Activated CD4-positive, alpha-beta T cell treated with anti-CD3 and anti-CD28 coated beads, Interleukin-2, amount 50 U/mL, for 48 hours (primary cell): ENCODE data around the gene NRDC.
"Not testable (repeated sequence)": the region's sequence is repeated elsewhere in the genome, so short reads cannot be mapped to it uniquely, and the experiment has no call there.

Experiments used
- DNase-seq, 2 experiments: peaks; one replicate each; pipeline ENCODE4 v3.0.0-alpha.2; 2020

The NRDC gene

DNA sequence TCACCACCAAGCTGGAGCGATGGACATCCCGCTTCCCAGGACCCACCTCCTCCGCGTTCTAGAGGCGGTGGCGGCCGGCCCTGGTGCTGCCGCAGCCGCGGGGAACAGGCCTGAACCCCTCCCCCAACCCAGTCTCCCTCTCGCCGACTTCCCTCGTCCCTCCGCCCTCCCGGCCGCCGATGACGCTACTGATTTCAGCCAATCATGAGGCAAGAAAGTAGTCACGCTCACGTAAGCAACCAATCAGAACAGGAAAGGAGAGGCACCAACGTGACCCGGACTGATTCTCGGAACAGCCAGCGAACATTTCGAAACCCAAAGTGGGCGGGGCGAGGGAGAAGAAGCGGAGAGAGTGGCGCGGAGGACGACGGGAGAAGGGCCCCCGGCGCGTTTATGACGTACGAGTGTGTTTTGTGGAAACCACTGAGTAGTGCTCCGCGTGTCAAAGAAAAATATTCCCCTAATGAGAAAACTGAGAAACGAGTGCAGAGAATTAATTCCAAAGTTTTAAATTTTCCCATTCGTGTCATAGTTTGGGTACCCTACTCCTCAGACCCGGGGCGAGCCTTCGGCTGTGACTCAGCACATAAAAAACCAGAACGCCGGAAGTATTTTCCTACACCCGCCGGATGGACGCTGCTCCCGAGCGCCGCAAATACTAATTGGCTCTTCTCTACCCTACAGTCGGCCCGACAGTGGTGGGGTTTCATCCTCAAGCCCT lies at the start of gene NRDC:
Gene NRDC (minus strand): TSS at position 112 of the 721 bp plus-strand sequence. CDS start 112 bp downstream, outside the sequence.
- DNase-seq, result peak; percentile 99 to 100

- DNase-seq, result no peak
These were observed 48.5 kb upstream of the NRDC start for GRCh38 chr1:51927029-51927428.

GRCh38 chr1:51926171-51926812 lies 47.8 kb upstream of the NRDC start:
- peak in 1 of 2 experiments; percentile 4 for DNase-seq

DNA sequence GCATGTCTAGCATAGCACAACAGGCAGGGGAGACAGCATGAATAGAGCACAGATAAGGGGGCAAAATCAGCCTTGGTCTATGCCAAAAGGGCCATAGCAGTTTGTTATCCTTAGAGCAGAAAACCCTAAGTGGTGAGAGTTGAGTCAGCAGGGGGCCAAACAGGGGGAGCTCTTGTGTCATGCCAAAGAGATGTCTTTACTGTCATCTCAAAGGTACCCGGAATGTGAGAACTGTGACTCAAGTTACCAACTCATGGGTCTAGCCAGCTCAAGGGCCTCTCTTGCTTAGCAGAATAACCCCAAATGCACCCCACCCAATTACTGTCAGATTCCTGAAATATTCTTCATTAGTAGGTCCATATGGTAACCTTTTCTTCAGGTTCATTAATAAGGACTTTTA lies 45.9 kb upstream of the NRDC start:
- DNase-seq, result peak; percentile 43 to 48

DNA sequence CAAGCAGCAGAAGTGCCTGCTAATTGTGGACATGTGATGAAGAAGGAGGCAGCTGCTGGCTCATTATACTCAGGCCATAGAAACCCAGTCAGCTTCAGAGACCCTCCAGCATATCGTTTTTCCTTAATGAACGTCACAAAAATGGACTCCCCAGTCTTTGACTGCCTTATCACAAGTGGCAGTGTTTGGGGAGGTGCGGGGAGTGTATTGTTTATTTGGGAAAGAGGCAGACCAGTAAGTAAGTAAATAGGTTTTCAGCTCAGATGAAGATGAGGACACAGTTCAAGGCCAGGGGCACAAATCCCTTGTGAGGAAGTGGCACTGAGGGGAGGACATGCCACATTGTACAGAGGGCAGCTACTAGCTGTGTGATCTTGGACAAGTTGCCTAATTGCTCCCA lies 43.5 kb upstream of the NRDC start:
- no peak for DNase-seq

DNA sequence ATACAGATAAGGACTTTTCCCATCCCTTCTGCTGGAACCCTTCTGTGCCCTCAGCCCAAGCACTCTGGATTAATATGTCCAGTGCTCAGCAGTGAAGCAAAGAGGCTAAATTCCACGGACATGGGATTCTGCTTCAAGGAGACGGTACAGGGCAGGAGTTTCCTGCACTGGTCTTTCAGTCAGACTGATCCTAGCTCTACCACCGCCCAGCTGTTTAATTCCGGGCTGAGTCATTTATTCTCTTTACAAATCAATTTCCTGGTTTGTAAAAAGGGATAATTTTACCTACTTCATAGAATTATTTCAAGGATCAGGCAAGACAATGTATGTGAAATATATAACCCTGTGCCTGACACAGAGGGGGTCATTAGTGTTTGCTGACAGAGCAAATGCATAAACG lies 41.6 kb upstream of the NRDC start:
- DNase-seq, result no peak

- no peak for DNase-seq
These were observed 41.2 kb upstream of the NRDC start for GRCh38 chr1:51919684-51920083.

GRCh38 chr1:51916587-51917405 lies 38.3 kb upstream of the NRDC start:
- no peak for DNase-seq

- no peak for DNase-seq
These were observed 37.4 kb upstream of the NRDC start for GRCh38 chr1:51915951-51916350.

DNA sequence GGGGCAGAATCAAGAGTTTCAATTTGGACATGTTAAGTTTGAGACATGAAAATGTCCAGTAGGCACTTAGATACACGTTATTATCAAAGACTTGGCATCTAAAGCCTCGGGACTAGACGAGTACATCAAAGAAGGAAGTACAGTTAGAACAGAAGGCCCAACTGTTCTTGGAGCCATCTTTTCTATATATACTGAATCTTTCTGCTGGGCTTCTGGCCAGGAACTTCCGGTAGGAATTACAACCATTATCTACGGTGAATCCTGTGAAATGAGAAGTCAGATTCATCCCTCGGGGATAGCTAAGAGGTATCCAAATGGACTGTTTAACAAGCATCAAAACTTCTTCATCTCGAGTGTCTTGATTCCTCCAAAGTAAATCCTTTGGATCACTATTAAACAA lies 34.4 kb upstream of the NRDC start:
- no peak for DNase-seq

GRCh38 chr1:51910221-51911000 lies 31.9 kb upstream of the NRDC start:
- DNase-seq, result no peak

DNA sequence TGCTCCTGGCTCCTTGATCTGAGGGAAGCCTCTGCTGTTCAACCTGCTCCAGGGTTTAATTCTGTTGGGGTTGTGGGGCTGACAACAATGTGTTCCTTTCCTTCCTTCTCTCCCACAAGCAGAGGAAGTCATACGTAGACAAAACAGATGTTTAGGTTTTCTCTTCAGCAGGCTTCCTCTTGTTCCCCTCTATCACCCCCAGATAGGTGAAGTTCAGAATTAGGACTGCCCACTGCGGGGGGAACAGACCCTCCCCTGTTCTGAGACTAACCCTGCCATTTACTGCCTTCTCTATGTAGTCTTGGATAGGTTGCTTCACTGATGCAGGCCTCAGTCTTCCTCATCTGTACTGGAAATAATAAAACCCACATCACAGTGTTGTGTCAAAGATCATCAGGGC lies 30.0 kb upstream of the NRDC start:
- DNase-seq, result no peak

DNA sequence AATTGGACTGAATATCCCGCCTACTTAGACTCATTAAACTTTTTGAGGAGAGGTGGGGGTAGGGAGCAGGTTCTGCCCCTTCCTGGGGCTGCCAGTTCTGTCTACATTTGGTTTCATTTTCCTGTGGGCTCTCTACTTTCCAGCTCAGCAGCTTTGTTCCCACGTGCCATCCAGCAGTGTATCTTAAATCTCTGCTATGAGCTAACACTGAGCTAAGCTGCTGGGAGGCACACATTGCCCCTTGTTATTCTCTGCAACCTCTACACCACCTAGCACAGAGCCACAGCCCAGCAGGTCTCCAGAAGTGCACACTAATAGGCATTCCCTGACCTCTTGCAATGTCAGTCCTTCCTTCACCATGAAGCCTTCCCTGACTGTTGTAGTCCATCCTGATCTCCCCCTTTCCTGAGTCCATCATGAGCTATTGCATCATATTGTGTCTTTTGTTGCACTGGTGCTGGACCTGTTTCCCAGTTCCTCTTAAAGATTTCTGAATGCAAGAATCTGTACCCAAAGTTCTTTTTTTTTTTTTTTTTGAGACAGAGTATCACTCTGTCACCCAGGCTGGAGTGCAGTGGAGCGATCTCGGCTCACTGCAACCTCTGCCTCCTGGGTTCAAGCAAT lies 28.7 kb upstream of the NRDC start:
- no peak for DNase-seq

- no peak for DNase-seq
These were observed 28.0 kb upstream of the NRDC start for GRCh38 chr1:51906306-51907078.

- DNase-seq, result no peak
These were observed 23.9 kb upstream of the NRDC start for GRCh38 chr1:51902456-51902855.

GRCh38 chr1:51901151-51901550 lies 22.6 kb upstream of the NRDC start:
- DNase-seq, result no peak

GRCh38 chr1:51899022-51899421 lies 20.5 kb upstream of the NRDC start:
- no peak for DNase-seq

GRCh38 chr1:51898090-51898734 lies 19.7 kb upstream of the NRDC start:
- DNase-seq, result no peak

- DNase-seq, result no peak
These were observed 19.1 kb upstream of the NRDC start for GRCh38 chr1:51897699-51898031.

GRCh38 chr1:51894748-51895147 lies 16.2 kb upstream of the NRDC start:
- not testable (repeated sequence) for DNase-seq

DNA sequence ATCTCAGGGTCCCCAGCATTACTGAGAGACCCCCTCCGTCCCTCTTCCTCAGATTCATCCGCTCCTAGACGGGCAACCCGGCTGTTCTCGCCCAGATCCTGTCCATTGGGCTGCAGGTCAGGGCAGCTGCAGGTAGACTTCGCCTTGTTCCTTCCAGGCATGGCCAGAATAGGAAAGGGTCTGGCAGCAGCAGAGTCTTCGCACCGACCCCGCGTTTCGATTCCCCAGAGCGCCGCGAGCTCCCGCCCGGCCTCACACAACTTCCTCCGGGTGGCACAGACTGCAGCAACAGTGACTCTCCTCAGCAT lies 265 bp downstream of the NRDC start:
- DNase-seq, result no peak
